ENCODE data around the gene STMN3.

Gene STMN3

DNA sequence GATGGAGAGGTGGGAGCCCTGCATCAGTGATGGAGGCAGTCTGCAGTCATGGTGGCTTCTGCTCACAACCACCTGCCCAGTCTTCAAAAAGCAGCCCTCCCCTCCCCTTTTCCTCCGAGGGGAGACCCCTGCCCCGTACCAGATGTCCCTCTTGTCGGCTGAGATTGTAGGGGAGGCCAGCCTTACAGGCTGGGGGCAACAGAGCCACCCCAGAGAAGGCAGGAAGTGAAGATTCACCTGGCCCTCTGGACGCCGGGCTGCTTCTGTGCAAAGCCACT lies 47.8 kb upstream of the STMN3 start:
- no peak overlapping the region for H3K4me2 ChIP-seq (ENCODE audit: low read depth, low read length, poor library complexity, severe bottlenecking)
- no peak overlapping the region for H2AFZ ChIP-seq (ENCODE audit: low read depth, low read length, severe bottlenecking)
- H3K9ac ChIP-seq (ENCODE audit: low read length) = no peak overlapping the region
- no peaks in the 10 kb centered on the region for H4K20me1 ChIP-seq (ENCODE audit: low read depth, low read length)
- no peaks in the 10 kb centered on the region for H3K36me3 ChIP-seq (ENCODE audit: low read length)
- H3K9me2 ChIP-seq (replicated peaks; ENCODE audit: insufficient read depth, low read length) = no peaks in the 10 kb centered on the region
- no peak overlapping the region for H3K27ac ChIP-seq (ENCODE audit: low read depth, low read length)
- H3F3A ChIP-seq (ENCODE audit: insufficient read depth) = no peaks in the 10 kb centered on the region
- H3K27me3 ChIP-seq (ENCODE audit: low read length) = no peaks in the 10 kb centered on the region
- no peak overlapping the region for H3K4me3 ChIP-seq (ENCODE audit: insufficient read depth, low read length, poor library complexity, severe bottlenecking)
- no peaks in the 10 kb centered on the region for H3K9me3 ChIP-seq (ENCODE audit: insufficient read depth, low read length)
- no peak for TF ChIP-seq EZH2phosphoT487 (conservative IDR thresholded peaks at IDR 0.05; ENCODE audit: low read length)
- TF ChIP-seq, protein P1, sequence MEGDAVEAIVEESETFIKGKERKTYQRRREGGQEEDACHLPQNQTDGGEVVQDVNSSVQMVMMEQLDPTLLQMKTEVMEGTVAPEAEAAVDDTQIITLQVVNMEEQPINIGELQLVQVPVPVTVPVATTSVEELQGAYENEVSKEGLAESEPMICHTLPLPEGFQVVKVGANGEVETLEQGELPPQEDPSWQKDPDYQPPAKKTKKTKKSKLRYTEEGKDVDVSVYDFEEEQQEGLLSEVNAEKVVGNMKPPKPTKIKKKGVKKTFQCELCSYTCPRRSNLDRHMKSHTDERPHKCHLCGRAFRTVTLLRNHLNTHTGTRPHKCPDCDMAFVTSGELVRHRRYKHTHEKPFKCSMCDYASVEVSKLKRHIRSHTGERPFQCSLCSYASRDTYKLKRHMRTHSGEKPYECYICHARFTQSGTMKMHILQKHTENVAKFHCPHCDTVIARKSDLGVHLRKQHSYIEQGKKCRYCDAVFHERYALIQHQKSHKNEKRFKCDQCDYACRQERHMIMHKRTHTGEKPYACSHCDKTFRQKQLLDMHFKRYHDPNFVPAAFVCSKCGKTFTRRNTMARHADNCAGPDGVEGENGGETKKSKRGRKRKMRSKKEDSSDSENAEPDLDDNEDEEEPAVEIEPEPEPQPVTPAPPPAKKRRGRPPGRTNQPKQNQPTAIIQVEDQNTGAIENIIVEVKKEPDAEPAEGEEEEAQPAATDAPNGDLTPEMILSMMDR (IDR thresholded peaks at IDR 0.05; ENCODE audit: insufficient read depth, low read length, poor library complexity, severe bottlenecking) = no peak
- H3K79me2 ChIP-seq (ENCODE audit: insufficient read depth, low read length) = peaks cover 2% of the 10 kb centered on the region; the same call in 1 of the 2 replicates

DNA sequence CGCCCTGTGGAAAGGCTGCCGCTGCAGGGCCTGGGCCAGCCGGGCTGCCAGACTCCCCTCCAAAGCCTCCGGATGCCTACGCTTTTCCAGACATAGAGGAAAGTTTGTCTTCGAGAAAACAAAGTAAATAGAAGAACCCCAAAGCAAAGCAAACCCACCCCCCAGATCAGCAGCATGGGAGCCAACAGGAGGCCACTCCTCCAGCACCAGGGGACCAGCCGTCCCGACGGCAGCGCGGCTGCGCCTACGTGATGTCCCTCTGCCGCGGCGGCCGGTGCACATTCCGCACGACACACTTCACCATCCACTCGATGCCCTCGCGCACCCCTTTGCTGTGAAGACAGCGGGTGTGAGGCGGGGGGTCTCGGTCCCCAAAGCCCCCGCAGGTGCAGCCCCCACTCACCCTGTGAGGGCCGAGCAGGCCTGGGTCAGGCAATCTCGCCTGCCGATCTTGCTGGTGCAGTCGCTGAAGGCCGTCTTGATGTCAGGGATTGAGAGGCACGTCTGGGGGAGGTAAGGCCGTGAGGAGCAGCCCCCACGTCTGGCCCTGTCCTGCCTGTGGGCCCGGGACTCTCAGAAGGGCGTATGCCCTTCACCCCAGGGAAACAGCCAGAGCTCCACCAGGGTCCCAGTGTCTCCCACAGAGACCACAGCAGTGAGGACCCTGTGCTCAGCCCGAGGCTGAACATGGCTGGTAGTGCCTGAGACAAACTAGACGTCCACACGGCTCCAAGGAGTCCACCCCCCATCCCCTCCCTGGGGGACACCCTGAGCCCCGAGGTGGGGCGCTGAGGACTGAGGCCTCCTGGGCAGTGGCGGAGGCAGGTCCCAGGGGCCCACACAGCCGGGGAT lies 47.2 kb upstream of the STMN3 start:
- Histone ChIP-seq H3K4me2 (ENCODE audit: low read depth, low read length, poor library complexity, severe bottlenecking) (no peak overlapping the region), H3F3A (ENCODE audit: insufficient read depth) (no peaks in the 10 kb centered on the region), H3K9ac (ENCODE audit: low read length) (no peak overlapping the region)

DNA sequence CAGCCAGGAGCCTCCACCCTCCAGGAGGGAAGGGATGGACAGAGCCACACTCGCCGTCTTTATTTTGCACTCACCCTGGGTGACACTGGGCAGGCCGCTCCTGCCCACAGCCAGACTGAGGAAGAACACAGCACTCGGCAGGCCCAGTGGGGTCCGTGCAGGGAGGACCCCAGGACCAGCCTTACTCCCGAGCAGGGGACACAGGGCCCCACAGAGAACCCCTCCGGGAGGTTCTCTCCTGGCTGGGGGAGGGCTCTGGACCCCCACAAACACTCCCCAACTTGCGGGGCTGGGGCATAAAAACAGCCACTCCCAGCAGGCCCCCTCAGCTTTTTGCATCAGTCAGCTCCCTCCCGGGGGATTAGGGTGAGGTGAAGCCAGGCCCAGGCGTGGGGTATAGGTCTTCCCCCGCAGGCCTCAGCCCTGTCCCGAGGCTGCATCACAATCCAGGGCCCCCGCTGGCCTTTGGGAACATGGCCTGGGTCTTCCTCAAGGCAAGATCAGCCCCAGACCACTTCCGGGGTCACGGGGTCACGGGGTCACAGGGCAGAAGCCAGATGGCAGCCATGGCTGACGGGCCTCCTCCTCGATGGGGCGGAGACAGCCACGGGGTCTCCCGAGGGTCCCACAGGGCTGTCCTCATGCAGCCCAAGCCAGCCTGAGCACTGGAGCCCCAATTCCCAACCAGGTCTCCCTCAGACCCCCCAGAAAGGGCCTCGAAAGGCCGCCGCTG lies 46.4 kb upstream of the STMN3 start:
- no peak for TF ChIP-seq EZH2phosphoT487 (conservative IDR thresholded peaks at IDR 0.05; ENCODE audit: low read length)
- TF ChIP-seq, protein P1 (IDR thresholded peaks at IDR 0.05; ENCODE audit: insufficient read depth, low read length, poor library complexity, severe bottlenecking) = no peak
- Histone ChIP-seq H4K20me1 (ENCODE audit: low read depth, low read length) (no peaks in the 10 kb centered on the region), H2AFZ (ENCODE audit: low read depth, low read length, severe bottlenecking) (no peak overlapping the region), H3K9me2 (replicated peaks; ENCODE audit: insufficient read depth, low read length) (no peaks in the 10 kb centered on the region), H3K9me3 (ENCODE audit: insufficient read depth, low read length) (no peaks in the 10 kb centered on the region), H3K27ac (ENCODE audit: low read depth, low read length) (no peak overlapping the region), H3K9ac (ENCODE audit: low read length) (no peak overlapping the region), H3F3A (ENCODE audit: insufficient read depth) (no peaks in the 10 kb centered on the region), H3K79me2 (ENCODE audit: insufficient read depth, low read length) (no peaks in the 10 kb centered on the region), H3K4me2 (ENCODE audit: low read depth, low read length, poor library complexity, severe bottlenecking) (no peak overlapping the region), H3K27me3 (ENCODE audit: low read length) (no peaks in the 10 kb centered on the region), H3K36me3 (ENCODE audit: low read length) (no peaks in the 10 kb centered on the region), H3K4me3 (ENCODE audit: insufficient read depth, low read length, poor library complexity, severe bottlenecking) (no peak overlapping the region)

More for the DNA sequence above, 47.2 kb upstream of the STMN3 start:
- no peaks in the 10 kb centered on the region for H3K79me2 ChIP-seq (ENCODE audit: insufficient read depth, low read length)
- H3K27ac ChIP-seq (ENCODE audit: low read depth, low read length) = no peak overlapping the region
- no peaks in the 10 kb centered on the region for H3K9me2 ChIP-seq (replicated peaks; ENCODE audit: insufficient read depth, low read length)
- H3K9me3 ChIP-seq (ENCODE audit: insufficient read depth, low read length) = no peaks in the 10 kb centered on the region
- H2AFZ ChIP-seq (ENCODE audit: low read depth, low read length, severe bottlenecking) = no peak overlapping the region
- no peaks in the 10 kb centered on the region for H4K20me1 ChIP-seq (ENCODE audit: low read depth, low read length)
- no peaks in the 10 kb centered on the region for H3K36me3 ChIP-seq (ENCODE audit: low read length)
- TF ChIP-seq EZH2phosphoT487 (conservative IDR thresholded peaks at IDR 0.05; ENCODE audit: low read length) = no peak
- TF ChIP-seq, protein P1 (IDR thresholded peaks at IDR 0.05; ENCODE audit: insufficient read depth, low read length, poor library complexity, severe bottlenecking) = no peak
- H3K4me3 ChIP-seq (ENCODE audit: insufficient read depth, low read length, poor library complexity, severe bottlenecking) = no peak overlapping the region
- H3K27me3 ChIP-seq (ENCODE audit: low read length) = no peaks in the 10 kb centered on the region
